ENCODE data around the gene SNX24. TPM values are rescaled to one million over a fixed set of nuclear protein-coding genes. Genes with fewer than 3 reads are reported as not detected.
A peak's percentile ranks its signal among the peaks of the same experiment; 100 is the strongest.

The SNX24 gene
- total and polyA plus RNA-seq, 2 of the 4 experiments (the other 2 are of a cell fraction): 13.8 to 15.0 TPM

GRCh38 chr5:122805481-122805880 lies 39.9 kb upstream of the SNX24 start:
- Histone ChIP-seq H3K18ac (ENCODE audit: low read depth, low read length) (no peak overlapping the region), H2AK5ac (ENCODE audit: low read depth, low read length) (no peak overlapping the region), H3K79me1 (ENCODE audit: low read depth in 1 of 2, low read length in 2 of 2) (no peaks in the 10 kb centered on the region; a peak in 1 of 4 replicates), H3K9me1 (ENCODE audit: insufficient read depth, low read length) (no peaks in the 10 kb centered on the region), H3K36me3 (ENCODE audit: control insufficient read depth, insufficient read depth, low read length) (peaks cover 12% of the 10 kb centered on the region), H2BK20ac (ENCODE audit: low read depth, low read length) (no peak overlapping the region), H3K9ac (ENCODE audit: low read depth, low read length) (no peak overlapping the region), H3K4me3 (ENCODE audit: insufficient read depth, low read depth, low read length) (no peak overlapping the region), H2BK15ac (ENCODE audit: low read depth, low read length) (no peak overlapping the region), H4K8ac (ENCODE audit: low read depth in 2 of 2, low read length in 2 of 2) (no peak overlapping the region), H3K56ac (ENCODE audit: extremely low read depth, insufficient read depth, low read length) (no peak overlapping the region), H2AK9ac (replicated peaks; ENCODE audit: low read depth, low read length, poor library complexity) (no peak overlapping the region), H4K91ac (ENCODE audit: insufficient read depth, low read depth, low read length) (no peak overlapping the region), H3K4me2 (ENCODE audit: low read depth, low read length) (no peak overlapping the region), H3K23ac (ENCODE audit: low read depth, low read length) (no peak overlapping the region), H3K4ac (ENCODE audit: low read depth, low read length) (no peak overlapping the region), H3K14ac (replicated peaks; ENCODE audit: low read depth, low read length) (no peak overlapping the region), H3K27ac (ENCODE audit: insufficient read depth, low read length) (no peak overlapping the region), H3K27me3 (ENCODE audit: control insufficient read depth, insufficient read depth, low read length) (no peaks in the 10 kb centered on the region), H3K4me1 (ENCODE audit: control insufficient read depth, insufficient read depth, low read length) (no peaks in the 10 kb centered on the region), H4K20me1 (ENCODE audit: insufficient read depth, low read length) (no peaks in the 10 kb centered on the region), H3K9me3 (ENCODE audit: control insufficient read depth, insufficient read depth, low read length) (no peaks in the 10 kb centered on the region), H2BK5ac (ENCODE audit: low read depth, low read length, poor library complexity, severe bottlenecking) (no peak overlapping the region), H2AFZ (replicated peaks; ENCODE audit: low read length, poor library complexity) (no peak overlapping the region), H2BK120ac (ENCODE audit: low read depth, low read length) (no peak overlapping the region), H4K5ac (ENCODE audit: low read depth, low read length) (no peak overlapping the region)
- no TSS peak for BruUV-seq (replicated peaks)
- CTCF ChIA-PET: no interaction called here
- no peak for TF ChIP-seq RAD21 (IDR thresholded peaks at IDR 0.05; ENCODE audit: low read length)
- peak; percentile 37; the same call in 1 of the 2 replicates for TF ChIP-seq CEBPB (IDR thresholded peaks at IDR 0.05; ENCODE audit: low read depth, low read length)
- TF ChIP-seq BHLHE40 (IDR thresholded peaks at IDR 0.05; ENCODE audit: low read depth, low read length): 0 out of 2 replicates have a peak, but pooled peaks have one; percentile 48
- no peak for TF ChIP-seq CTCF (conservative IDR thresholded peaks at IDR 0.05; ENCODE audit: low read depth, low read length)
- peak; percentile 4; the same call in 1 of the 2 replicates for TF ChIP-seq FOS (IDR thresholded peaks at IDR 0.05; ENCODE audit: low read depth, low read length)
- TF ChIP-seq SMC3 (IDR thresholded peaks at IDR 0.05; ENCODE audit: low read depth, low read length): no peak
- TF ChIP-seq CHD1 (IDR thresholded peaks at IDR 0.05; ENCODE audit: low read depth, low read length): no peak
- no CpG with 5 or more reads among the region's 2 CpGs for WGBS, 2 experiments (ENCODE audit: extremely low coverage in 2 of 2, insufficient read length in 1 of 2)
- dilution Hi-C loops (cut with HindIII; ENCODE audit: low sequenced_read_pairs, unreplicated experiment): no loop called here
- POLR2A ChIA-PET (ENCODE audit: unreplicated experiment): no interaction called here
- in situ Hi-C loops (cut with MboI; ENCODE audit: low sequenced_read_pairs): no loop called here
- DNase-seq: peak; percentile 52
- no peak for ATAC-seq (ENCODE audit: low read depth)
- intact Hi-C loops (cut with micrococcal nuclease): no loop called here
